Muscle layer of colon (tissue), 2 donors: ENCODE measurements around the gene ZNF384.

Source experiments
- H3K27ac ChIP-seq: one replicate; pipeline ENCODE4 v1.7.0; 2013; ENCODE audit warnings: low read depth, mild to moderate bottlenecking, low read length, moderate library complexity
- H3K27me3 ChIP-seq, 2 donors: one replicate each; pipeline ENCODE4 v1.7.0; 2013; ENCODE audit warnings: low read length in 2 of 2, mild to moderate bottlenecking in 2 of 2; ENCODE audit not compliant: insufficient read depth in 2 of 2, control insufficient read depth in 1 of 2
- H3K36me3 ChIP-seq: one replicate; pipeline ENCODE4 v1.7.0; 2013; ENCODE audit warnings: mild to moderate bottlenecking, low read length; ENCODE audit not compliant: insufficient read depth
- H3K4me1 ChIP-seq: one replicate; pipeline ENCODE4 v1.7.0; 2013; ENCODE audit warnings: mild to moderate bottlenecking, low read length; ENCODE audit not compliant: insufficient read depth
- H3K4me3 ChIP-seq, 2 donors: one replicate each; pipeline ENCODE4 v1.7.0; 2013; ENCODE audit warnings: low read length in 2 of 2, low read depth in 1 of 2, mild to moderate bottlenecking in 1 of 2, moderate library complexity in 1 of 2
- H3K9ac ChIP-seq: one replicate; pipeline ENCODE4 v1.7.0; 2013; ENCODE audit warnings: low read length
- H3K9me3 ChIP-seq: one replicate; pipeline ENCODE4 v1.7.0; 2013; ENCODE audit warnings: mild to moderate bottlenecking, low read length
- donor health status: abdominal sarcoma.
- donor health status: Adenocarcinoma of cecum.

ZNF384 gene

GRCh38 chr12:6646276-6647082 lies 42.7 kb downstream of the ZNF384 start:
- H3K27ac ChIP-seq: no peak overlapping the region
- peaks cover 24% of the 10 kb centered on the region for H3K36me3 ChIP-seq
- no peaks in the 10 kb centered on the region for H3K27me3 ChIP-seq
- peak overlapping the region; percentile 28 to 56 for H3K4me3 ChIP-seq
- no peaks in the 10 kb centered on the region for H3K9me3 ChIP-seq
- H3K9ac ChIP-seq: peak overlapping the region; percentile 44
- H3K4me1 ChIP-seq: peaks cover 7% of the 10 kb centered on the region

DNA sequence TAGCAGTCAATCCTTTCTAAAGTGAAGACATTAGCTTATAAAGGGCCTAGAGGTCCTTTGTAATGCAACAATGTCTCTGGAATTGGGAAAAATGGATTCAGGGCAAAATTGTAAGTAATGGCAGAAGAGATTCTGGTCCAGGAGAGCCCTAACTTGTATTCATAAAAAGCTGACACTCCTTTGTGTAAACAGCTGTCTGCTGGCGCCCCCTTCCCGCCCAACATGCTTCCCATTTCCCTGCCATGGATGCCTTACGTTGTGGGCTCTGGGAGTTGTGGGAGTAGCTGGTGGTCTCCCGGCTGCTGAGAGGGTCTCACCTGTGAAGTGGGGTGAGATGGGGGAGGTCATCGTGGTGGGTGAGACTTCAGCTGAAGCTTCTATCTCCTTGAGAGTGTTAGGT lies 44.3 kb downstream of the ZNF384 start:
- Histone ChIP-seq H3K9ac (no peak overlapping the region), H3K4me1 (peaks cover 7% of the 10 kb centered on the region)

DNA sequence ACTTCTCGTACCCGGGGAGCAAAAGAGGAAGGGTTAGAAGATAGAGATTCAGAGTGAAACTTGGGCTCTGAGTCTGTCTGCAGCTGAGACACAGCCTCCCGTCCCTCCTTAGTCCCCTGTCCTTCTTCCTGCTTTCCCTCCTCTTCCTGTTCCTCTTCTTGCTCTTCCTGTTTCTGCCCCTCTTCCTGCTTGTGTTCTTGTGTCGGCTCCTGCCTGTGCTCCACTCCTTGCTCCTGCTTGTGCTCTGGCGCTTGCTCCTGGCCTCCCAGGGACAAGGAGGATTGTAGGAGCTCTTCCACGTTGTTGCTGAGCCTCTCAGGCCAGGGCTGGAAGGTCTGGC lies 44.9 kb downstream of the ZNF384 start:
- H3K9me3 ChIP-seq: no peaks in the 10 kb centered on the region
- peaks cover 7% of the 10 kb centered on the region for H3K4me1 ChIP-seq
- H3K4me3 ChIP-seq: no peak overlapping the region
- no peaks in the 10 kb centered on the region for H3K27me3 ChIP-seq
- peaks cover 6% of the 10 kb centered on the region for H3K36me3 ChIP-seq
- H3K27ac ChIP-seq: peak overlapping the region; percentile 24
- H3K9ac ChIP-seq: no peak overlapping the region

More for the DNA sequence above, 44.3 kb downstream of the ZNF384 start:
- Histone ChIP-seq H3K9me3 (no peaks in the 10 kb centered on the region), H3K27ac (peak overlapping the region; percentile 24), H3K4me3 (no peak overlapping the region), H3K27me3 (no peaks in the 10 kb centered on the region), H3K36me3 (peaks cover 8% of the 10 kb centered on the region)

DNA sequence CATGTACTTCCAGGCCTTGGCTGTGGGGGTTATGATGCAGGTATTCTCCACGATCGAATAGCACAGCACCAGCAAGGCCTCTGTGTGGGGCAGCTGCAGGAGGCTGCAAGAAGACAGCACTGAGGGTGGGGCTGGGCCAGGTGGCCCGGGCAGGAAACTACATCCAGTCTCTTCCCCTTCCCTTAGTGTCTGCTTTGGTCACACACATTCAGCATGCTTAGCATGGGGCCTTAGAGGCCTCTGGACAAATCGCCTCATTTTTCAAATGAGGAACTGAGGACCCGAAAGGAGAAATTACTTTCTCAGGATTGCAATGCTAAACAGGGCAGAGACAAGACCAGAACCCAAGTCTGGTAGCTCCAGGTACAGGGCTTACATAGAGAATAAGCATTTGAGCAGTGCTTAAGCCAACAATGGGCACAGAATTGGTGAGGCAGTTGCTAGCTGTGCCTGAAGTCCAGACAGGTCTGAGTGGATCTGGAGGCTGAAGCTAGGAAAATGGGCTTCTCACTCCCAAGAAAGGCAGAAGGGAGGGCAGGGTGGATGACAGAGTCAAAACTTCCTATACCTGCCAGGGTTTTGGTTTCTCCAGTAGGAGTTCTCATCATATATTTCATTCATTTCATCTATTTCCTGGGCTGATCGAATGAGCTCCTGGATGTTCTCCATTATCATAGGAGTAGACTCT lies 45.5 kb downstream of the ZNF384 start:
- H3K36me3 ChIP-seq: peaks cover 6% of the 10 kb centered on the region
- H3K4me1 ChIP-seq: peaks cover 7% of the 10 kb centered on the region
- H3K9me3 ChIP-seq: no peaks in the 10 kb centered on the region
- no peak overlapping the region for H3K27ac ChIP-seq
- no peak overlapping the region for H3K9ac ChIP-seq
- H3K4me3 ChIP-seq: no peak overlapping the region
- no peaks in the 10 kb centered on the region for H3K27me3 ChIP-seq

DNA sequence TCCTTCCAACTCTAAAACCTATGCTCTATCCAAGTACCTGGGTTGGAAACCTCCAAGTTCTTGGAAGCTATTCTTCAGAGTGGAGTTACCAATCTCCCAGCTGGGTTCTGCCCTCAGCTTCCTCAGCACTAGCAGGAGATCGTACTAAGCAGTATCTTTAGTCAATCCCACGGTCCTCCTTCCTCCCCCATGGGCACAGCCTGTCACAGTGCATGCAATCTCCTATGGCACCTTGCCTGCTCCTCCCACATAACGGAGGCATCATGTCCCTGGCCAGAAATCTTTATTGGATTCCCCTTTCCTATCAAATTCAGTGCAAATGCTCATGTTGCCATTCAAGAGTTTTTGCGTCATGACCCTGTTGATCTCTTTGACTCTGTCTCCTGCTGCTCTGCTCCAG lies 48.0 kb downstream of the ZNF384 start:
- no peak overlapping the region for H3K9ac ChIP-seq
- no peak overlapping the region for H3K27ac ChIP-seq
- H3K4me3 ChIP-seq: no peak overlapping the region
- H3K36me3 ChIP-seq: no peaks in the 10 kb centered on the region
- peaks cover 7% of the 10 kb centered on the region for H3K4me1 ChIP-seq
- no peaks in the 10 kb centered on the region for H3K9me3 ChIP-seq
- H3K27me3 ChIP-seq: no peaks in the 10 kb centered on the region

DNA sequence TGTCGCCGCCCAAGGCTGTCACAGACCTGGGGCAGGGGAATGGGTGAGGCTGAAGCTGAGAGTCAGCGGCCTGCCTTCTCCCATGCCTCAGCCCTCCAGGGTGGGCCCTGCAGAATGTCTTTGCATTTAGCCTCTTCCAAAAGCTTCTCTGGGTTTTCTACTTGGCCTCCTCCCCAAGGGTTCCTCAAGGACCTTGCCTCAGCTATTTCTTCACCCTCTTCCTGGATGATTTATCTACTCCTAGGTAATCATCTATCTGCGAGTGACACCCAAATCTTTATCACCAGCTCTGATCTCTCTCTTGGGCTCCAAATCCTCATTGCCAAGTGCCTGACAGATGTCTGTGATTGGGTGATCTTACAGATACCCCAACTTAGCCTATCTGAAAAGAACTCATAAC lies 48.7 kb downstream of the ZNF384 start:
- no peak overlapping the region for H3K9ac ChIP-seq
- no peaks in the 10 kb centered on the region for H3K27me3 ChIP-seq
- peaks cover 7% of the 10 kb centered on the region for H3K4me1 ChIP-seq
- no peak overlapping the region for H3K27ac ChIP-seq
- no peak overlapping the region for H3K4me3 ChIP-seq
- no peaks in the 10 kb centered on the region for H3K36me3 ChIP-seq
- no peaks in the 10 kb centered on the region for H3K9me3 ChIP-seq

DNA sequence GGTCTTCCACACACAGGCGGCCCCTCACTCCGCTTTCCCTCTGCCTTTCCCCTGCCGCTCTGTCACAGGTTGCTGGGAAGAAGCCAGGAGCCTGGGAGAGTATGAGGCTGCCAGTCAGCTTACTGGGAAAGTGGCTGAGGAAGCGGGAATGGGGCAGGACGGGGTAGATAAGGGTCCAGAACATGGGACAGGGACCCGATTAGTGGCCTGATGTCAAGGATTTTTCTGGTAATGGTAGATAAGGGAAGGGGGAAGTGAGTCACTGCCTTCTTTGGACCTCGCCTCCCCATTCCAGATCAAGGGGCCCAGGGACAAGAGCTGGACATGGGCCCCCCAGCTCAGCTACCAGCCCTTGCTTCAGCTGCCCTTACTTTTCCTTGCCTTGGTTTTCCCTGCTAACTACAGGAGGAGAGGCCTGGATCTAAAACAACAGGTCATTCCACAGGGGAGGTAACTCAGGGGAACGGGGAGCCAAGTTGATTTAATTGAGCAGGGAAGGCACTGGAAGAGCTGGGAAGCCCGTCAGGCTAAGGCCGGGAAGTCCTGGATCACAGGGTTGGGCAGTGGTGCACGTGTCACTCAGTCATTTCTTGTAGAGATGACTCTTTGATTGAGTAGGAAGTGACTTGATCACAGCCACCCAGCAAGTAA lies 49.9 kb downstream of the ZNF384 start:
- H3K4me1 ChIP-seq: no peaks in the 10 kb centered on the region

GRCh38 chr12:6638305-6638704 lies 50.9 kb downstream of the ZNF384 start:
- no peak overlapping the region for H3K27ac ChIP-seq
- H3K9me3 ChIP-seq: no peaks in the 10 kb centered on the region
- no peaks in the 10 kb centered on the region for H3K36me3 ChIP-seq
- no peak overlapping the region for H3K4me3 ChIP-seq
- H3K27me3 ChIP-seq: no peaks in the 10 kb centered on the region
- H3K4me1 ChIP-seq: no peaks in the 10 kb centered on the region
- no peak overlapping the region for H3K9ac ChIP-seq

More for the DNA sequence above, 49.9 kb downstream of the ZNF384 start:
- no peak overlapping the region for H3K9ac ChIP-seq
- H3K36me3 ChIP-seq: no peaks in the 10 kb centered on the region
- no peaks in the 10 kb centered on the region for H3K9me3 ChIP-seq
- H3K27me3 ChIP-seq: no peaks in the 10 kb centered on the region
- H3K27ac ChIP-seq: no peak overlapping the region
- no peak overlapping the region for H3K4me3 ChIP-seq

- H3K27ac ChIP-seq: no peak within 1 kb of the TSS
- no peaks in the 10 kb centered on the region for H3K27me3 ChIP-seq
- H3K9ac ChIP-seq: no peak within 1 kb of the TSS
- no peaks in the 10 kb centered on the region for H3K36me3 ChIP-seq
- H3K4me3 ChIP-seq: no peak within 1 kb of the TSS
- no peaks in the 10 kb centered on the region for H3K4me1 ChIP-seq
- no peaks in the 10 kb centered on the region for H3K9me3 ChIP-seq
Observed at GRCh38 chr12:6635856-6636531, 53.2 kb downstream of the ZNF384 start, which contains the start of gene LPAR5. Gene LPAR5, minus strand, starts transcription at chr12:6635959. Its CDS starts 14,711 bp downstream, at chr12:6621248.

DNA sequence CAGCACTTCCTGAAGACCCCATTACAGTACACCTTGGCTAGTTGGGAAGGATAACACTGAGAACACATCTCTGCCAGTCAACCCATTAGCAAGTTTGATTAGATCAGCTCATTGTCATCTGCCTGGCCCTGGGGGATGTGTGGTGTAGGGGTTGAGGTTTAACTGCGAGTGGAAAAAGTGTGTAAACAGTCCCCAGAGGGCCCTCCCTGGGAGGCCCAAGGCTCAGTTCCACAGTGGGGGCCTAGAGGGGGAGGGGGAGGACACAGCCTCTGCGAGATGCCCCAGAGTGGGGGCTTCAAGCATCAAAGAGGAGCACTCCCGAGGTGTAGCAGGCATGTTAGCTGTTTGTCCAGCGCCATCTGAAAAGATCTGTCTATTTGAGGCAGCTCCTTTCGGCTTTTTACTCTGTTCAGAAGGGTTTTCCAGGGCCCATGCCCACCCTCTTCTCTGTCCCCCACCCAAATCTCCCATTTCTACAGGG lies 53.8 kb downstream of the ZNF384 start:
- no peak overlapping the region for H3K4me3 ChIP-seq
- no peaks in the 10 kb centered on the region for H3K9me3 ChIP-seq
- no peak overlapping the region for H3K9ac ChIP-seq
- no peaks in the 10 kb centered on the region for H3K4me1 ChIP-seq
- no peaks in the 10 kb centered on the region for H3K27me3 ChIP-seq
- H3K36me3 ChIP-seq: no peaks in the 10 kb centered on the region
- no peak overlapping the region for H3K27ac ChIP-seq
